GM19193 (cell line): Measurements from ENCODE around the gene SERPINA4.

Experiments used
- POLR2A ChIP-seq: IDR thresholded peaks from 4 replicates; pipeline ENCODE4 v1.6.1; 2011; ENCODE audit not compliant: insufficient read depth, insufficient read length; ENCODE audit errors: extremely low read depth

SERPINA4 gene, protein sequence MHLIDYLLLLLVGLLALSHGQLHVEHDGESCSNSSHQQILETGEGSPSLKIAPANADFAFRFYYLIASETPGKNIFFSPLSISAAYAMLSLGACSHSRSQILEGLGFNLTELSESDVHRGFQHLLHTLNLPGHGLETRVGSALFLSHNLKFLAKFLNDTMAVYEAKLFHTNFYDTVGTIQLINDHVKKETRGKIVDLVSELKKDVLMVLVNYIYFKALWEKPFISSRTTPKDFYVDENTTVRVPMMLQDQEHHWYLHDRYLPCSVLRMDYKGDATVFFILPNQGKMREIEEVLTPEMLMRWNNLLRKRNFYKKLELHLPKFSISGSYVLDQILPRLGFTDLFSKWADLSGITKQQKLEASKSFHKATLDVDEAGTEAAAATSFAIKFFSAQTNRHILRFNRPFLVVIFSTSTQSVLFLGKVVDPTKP

DNA sequence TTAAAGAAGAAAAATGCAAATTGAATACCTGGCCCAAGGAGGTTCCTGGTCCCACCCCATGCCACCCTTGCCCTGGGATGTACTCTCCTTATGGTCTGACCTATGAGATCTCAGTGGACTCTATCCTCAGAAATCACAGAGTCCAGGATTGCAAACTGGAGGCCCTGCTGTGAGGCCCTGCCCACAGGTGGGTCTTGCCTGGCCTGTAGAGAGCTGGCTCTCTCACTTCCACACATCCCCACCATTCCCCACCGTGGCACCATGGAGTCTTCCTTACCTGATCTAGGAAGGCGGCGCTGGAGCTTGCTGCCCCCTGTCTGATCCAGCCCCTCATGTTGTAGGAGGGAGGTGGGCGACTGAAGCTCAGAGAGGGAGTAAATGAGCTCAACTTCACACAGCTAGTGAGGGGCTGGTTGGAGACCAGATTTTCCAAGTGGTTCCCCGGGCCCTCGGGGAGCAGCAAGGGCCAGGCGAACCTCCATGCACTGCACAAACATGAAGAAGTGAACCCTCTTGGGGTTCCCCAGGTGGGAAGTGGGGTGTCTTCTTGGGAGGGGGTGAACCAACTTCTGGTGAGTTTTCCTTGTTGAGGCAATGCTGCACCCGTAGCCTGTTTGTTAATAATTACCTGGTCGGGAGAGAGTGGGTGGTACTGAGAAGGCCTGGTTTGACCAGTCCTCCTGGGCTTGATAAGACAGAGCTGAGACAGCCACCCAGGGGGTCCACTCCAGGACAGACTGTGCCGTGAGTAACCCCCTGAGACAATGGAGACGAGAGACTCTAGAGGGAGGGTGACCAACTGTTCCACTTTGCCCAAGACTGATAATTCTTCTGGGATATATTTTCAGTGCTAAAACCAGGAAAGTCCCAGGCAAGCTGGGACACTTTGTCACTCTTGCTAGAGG lies at the start of gene SERPINA4:
SERPINA4 (plus strand) TSS at position 692 of the 905 bp plus-strand sequence. CDS start 2,041 bp downstream, outside the sequence.
- no peak for TF ChIP-seq POLR2A

- TF ChIP-seq POLR2A: no peak
Observed at GRCh38 chr14:94514351-94514750, 46.9 kb upstream of the SERPINA4 start.

- TF ChIP-seq POLR2A: no peak
Observed at GRCh38 chr14:94515426-94515825, 45.8 kb upstream of the SERPINA4 start.

DNA sequence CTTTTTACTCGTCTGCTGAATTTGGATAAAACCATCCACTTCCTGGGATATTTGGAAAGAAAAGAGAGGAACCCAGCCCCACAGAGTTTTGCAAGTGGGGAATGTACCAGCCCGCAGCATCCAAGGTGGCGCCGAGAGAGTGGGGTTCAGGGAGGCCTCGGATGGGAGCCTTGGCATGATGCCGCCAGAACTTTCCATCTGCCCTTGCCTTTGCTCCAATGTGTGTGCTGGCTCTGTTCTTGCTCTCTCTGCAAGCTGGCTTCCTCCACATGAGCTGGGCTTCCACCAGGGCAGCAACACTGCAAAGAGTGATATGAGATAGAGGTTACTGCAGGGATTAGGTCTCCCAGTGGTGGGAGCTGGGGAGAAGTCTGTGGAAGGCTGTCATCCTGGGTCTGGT lies 45.4 kb upstream of the SERPINA4 start:
- no peak for TF ChIP-seq POLR2A

GRCh38 chr14:94517248-94517640 lies 44.0 kb upstream of the SERPINA4 start:
- no peak for TF ChIP-seq POLR2A

DNA sequence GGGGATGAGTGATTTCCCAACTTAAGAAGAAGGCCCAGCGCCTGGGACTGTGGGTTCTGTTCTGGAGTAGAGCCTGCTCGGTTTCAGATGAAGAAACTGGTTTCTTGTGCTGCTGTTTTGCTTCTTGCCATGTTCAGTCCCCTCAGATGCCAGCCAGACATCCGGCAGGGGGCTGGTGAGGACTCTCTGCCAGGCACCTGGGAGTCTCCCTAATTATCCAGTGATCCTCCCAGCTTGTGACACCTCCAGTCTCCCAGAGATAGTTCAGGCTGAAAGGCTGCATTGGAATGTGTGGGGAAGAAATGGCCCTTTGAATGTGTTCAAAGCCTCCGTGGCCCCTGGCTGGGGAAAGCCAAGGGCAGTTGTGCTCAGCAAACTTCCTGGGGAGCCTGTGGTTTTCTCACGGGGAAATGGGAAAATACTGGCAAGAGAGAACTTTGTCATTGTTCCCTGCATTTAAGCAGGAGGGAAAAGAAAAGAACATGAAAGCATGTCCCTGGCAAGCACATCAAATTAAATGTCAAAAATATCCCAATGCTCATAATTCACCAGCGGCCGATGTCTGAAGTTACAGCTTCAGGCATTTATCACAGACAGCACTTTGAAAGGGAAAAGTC lies 43.5 kb upstream of the SERPINA4 start:
- no peak for TF ChIP-seq POLR2A

- TF ChIP-seq POLR2A: no peak
Observed at GRCh38 chr14:94521375-94522114, 39.7 kb upstream of the SERPINA4 start.

DNA sequence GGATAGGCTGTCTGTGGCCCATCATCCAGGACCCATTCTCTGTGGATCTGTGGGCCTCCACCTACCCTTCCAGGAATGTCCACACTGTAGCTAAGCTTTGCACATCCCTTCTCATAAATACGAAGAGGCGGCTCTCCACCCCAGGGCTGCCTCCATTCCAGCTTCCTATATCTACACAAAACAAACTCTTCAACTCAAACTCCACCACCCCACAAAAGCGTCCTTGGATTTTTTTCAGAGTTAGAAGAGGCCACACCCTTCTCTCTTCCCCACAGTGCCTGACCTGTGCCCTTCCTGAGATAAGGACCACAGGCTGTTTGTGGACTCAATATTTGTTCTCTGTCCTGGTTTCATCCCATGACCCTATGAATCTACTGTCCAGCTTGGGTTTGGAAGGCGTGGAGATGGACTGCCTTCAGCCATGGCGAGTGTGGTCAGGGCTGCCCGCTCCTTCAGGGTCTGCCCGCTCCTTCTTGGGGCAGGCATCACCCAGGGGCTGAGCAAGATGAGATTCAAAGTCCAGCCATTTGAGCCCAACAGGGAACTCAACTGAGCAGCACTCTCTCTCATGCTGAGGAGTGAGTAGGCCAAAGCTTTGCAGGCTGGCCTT lies 39.0 kb upstream of the SERPINA4 start:
- no peak for TF ChIP-seq POLR2A

- TF ChIP-seq POLR2A: no peak
Observed at GRCh38 chr14:94523265-94523664, 38.0 kb upstream of the SERPINA4 start.

DNA sequence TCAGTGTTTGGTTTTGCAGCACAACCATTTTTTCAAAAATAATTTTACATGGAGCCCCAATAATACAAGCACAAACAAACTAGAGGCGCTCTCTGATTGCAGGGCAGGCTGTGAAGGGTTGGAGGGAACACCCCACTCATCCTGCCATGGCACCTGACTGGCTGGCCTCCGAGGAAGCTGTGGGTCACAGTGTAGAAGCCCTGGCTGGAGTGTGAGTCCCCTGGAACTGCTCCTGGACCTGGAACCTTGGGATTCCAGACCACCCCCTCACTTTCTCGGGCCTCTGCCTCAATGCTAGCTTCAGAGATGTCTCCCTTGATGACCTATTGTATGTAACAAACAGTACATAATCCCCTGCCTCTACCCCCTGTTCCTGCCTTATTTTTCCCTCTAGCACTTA lies 37.1 kb upstream of the SERPINA4 start:
- no peak for TF ChIP-seq POLR2A

GRCh38 chr14:94531187-94531586 lies 30.1 kb upstream of the SERPINA4 start:
- no peak for TF ChIP-seq POLR2A

GRCh38 chr14:94532447-94532846 lies 28.8 kb upstream of the SERPINA4 start:
- no peak for TF ChIP-seq POLR2A

DNA sequence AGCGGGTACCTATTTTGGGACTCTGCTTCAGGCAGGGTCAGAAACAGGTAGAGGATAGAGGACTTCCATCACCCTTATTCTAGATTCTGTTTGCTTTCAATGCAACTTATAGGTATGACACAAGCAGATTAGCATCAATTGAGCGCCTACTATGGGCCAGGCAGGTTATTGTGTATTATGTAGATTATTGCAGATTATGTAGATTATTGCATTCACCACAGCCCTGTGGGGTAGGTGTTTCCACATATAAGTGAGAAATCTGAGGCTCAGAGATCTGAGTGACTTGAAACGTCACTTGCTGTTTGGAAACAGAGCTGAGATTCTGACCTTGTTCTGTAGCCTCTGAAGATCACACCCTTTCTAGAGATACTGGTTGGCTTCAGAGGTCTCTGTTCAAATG lies 25.7 kb upstream of the SERPINA4 start:
- TF ChIP-seq POLR2A: no peak

GRCh38 chr14:94536836-94537235 lies 24.4 kb upstream of the SERPINA4 start:
- TF ChIP-seq POLR2A: no peak

GRCh38 chr14:94538070-94538740 lies 23.0 kb upstream of the SERPINA4 start:
- no peak for TF ChIP-seq POLR2A
